ENCODE measurements around the gene KIAA1217.

DNA sequence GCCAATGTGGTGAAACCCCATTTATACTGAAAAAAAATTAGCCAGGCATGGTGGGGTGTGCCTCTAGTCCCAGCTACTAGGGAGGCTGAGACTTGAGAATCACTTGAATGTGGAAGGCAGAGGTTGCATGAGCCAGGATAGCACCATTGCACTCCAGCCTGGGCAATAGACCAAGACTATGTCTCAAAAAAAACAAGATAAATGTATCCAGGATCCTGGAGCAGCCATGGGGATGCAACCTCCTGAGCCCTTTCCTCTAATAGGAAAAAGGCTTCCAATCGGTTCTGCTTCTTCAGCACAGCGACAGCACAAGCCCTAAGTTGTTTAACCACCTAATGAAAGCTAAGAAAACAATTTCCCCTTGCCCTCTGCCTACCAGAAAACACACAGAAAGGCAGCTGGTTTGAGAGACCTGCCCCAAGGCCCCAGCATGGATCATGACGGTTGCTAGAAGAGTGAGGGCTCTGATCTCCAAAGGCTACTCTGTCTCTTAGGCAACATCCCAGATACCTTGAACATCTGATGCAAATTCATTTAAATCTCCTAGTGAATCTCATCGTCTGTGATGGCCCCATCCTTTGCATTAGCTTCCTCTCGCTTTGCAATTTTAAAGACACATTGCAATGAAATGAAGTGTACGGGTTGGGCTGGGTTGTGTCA, 294.0 kb downstream of the KIAA1217 start:
- TF ChIP-seq EZH2phosphoT487 (IDR thresholded peaks at IDR 0.05; ENCODE audit: insufficient read depth, low read depth) = no peak
- no peak for TF ChIP-seq EZH2 (IDR thresholded peaks at IDR 0.05; ENCODE audit: insufficient read depth, poor library complexity, severe bottlenecking)

Measured in GM23248 (cell line).